Fibroblast of mammary gland (primary cell): ENCODE results near the gene MEDAG.

Experiments
- DNase-seq: peaks from one replicate; pipeline ENCODE4 v3.0.0-alpha.2; 2010; ENCODE audit warnings: low read depth
- H3K4me3 ChIP-seq: 2 replicates; pipeline ENCODE4 v1.5.1; 2011; ENCODE audit warnings: low read depth, mild to moderate bottlenecking, low read length, moderate library complexity; ENCODE audit not compliant: control insufficient read depth
- CTCF ChIP-seq: conservative IDR thresholded peaks from 2 replicates; pipeline ENCODE4 v1.5.1; 2011; ENCODE audit warnings: low read depth, low read length, inconsistent platforms; ENCODE audit not compliant: control insufficient read depth, insufficient read depth

The MEDAG gene

GRCh38 chr13:30915691-30916541 is 9.8 kb downstream of the MEDAG start:
- no peak for TF ChIP-seq CTCF
- no peak overlapping the region for H3K4me3 ChIP-seq
- no peak for DNase-seq

DNA sequence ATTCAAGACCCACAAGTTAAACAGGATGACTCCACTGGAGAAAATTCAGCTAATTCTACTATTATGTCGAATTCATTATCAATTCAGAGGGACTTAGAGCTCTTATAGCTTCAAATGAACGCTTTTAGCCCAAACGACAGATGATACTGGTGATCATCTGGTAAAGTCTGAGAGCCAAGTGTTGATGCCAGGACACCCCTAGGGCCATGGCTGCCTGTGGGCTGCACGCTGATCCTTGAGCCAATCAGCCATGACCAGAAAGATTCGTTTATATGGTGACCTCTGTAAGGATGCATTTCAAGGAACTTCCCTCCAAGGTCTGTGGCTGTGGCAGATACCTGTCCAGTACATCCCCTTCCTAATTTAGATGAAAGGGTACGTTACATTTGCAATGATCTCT is 10.9 kb downstream of the MEDAG start:
- no peak for DNase-seq
- no peak overlapping the region for H3K4me3 ChIP-seq
- TF ChIP-seq CTCF = no peak

- TF ChIP-seq CTCF = no peak
- peak; percentile 69 for DNase-seq
These were observed 12.8 kb downstream of the MEDAG start for GRCh38 chr13:30918662-30919405.

DNA sequence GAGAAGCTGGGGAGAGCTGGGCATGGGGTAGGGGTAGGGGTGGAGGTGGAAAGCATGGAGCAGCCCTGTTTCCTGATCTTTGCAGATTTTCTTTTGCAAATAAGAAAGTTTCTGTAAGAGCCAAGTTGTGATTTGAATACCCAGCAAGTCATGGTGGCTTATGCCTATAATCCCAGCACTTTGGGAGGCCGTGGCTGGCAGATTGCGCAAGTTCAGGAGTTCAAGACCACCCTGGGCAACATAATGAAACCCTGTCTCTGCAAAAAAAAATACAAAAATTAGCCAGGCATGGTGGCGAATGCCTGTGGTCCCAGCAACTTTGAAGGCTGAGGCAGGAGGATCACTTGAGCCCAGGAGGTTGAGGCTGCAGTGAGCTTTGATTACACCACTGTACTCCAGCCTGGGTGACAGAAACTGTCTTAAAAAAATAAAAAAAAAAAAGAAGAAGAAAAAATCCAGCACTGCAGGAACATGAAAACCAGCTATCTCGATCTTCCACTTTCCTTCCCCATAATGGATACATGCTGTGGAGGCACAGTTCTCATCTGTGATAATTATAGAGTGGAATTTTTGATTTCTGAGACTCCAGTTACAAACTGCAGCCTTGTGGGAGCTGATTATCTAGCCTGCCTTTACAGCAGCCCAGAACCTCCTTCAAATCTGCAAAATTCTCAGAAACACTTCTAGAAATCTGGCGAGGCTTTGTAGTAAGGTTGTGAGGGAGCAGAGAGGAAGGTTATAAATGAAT is 14.3 kb downstream of the MEDAG start:
- no peak for TF ChIP-seq CTCF
- no peak for DNase-seq
- no peak overlapping the region for H3K4me3 ChIP-seq

More at GRCh38 chr13:30918662-30919405, 12.8 kb downstream of the MEDAG start:
- H3K4me3 ChIP-seq = no peak overlapping the region

DNA sequence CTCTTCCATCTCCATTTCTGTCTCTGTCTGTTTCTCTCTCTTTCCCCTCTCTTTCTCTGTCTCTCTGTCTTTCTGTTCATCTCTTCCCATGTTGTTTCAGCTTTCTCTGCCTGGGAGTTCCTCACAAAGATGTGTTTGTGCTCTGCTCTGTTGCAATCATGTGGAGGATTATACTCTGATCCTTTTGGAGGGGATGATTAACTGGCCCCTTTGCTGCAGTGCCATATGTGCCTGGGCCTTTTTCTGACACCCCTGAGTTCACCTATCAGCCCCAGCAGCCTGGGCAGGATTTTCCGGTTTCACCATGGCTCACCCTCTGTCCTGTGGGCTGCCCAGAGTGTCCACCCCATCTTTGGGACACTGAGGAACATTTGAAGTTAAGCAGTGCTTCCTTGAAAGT is 17.3 kb downstream of the MEDAG start:
- no peak for DNase-seq
- TF ChIP-seq CTCF = no peak
- H3K4me3 ChIP-seq = no peak overlapping the region

DNA sequence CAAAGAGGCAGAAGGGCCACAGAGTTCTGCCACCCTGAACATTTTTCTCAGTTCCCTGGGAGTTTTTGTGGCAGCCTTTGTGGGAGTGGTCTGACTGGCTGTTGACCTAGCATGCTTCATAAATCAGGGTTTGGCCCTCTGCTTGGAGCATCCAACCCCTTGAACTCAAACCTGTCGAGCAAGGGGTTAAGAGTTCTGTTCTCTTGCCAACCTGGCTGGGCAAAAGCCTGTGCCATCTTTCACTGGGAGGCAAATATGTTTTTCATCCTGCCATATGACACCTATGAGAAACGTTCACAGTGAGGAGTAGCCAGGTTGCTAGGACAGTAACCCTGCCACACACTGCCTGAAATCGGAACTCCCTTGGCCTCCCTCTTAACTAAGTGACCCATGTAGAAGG is 18.6 kb downstream of the MEDAG start:
- H3K4me3 ChIP-seq = no peak overlapping the region
- DNase-seq = no peak
- no peak for TF ChIP-seq CTCF
